NCI-H1694 treated with DMSO at 0.1 percent for 48 hours (cell line): ENCODE results near the gene SCARF1.
"Not testable (repeated sequence)": the region's sequence is repeated elsewhere in the genome, so short reads cannot be mapped to it uniquely, and the experiment has no call there.

ENCODE experiments used
- DNase-seq: peaks from one replicate; lab custom pipeline; 2025; lab: John Stamatoyannopoulos, UW

The SCARF1 gene, protein sequence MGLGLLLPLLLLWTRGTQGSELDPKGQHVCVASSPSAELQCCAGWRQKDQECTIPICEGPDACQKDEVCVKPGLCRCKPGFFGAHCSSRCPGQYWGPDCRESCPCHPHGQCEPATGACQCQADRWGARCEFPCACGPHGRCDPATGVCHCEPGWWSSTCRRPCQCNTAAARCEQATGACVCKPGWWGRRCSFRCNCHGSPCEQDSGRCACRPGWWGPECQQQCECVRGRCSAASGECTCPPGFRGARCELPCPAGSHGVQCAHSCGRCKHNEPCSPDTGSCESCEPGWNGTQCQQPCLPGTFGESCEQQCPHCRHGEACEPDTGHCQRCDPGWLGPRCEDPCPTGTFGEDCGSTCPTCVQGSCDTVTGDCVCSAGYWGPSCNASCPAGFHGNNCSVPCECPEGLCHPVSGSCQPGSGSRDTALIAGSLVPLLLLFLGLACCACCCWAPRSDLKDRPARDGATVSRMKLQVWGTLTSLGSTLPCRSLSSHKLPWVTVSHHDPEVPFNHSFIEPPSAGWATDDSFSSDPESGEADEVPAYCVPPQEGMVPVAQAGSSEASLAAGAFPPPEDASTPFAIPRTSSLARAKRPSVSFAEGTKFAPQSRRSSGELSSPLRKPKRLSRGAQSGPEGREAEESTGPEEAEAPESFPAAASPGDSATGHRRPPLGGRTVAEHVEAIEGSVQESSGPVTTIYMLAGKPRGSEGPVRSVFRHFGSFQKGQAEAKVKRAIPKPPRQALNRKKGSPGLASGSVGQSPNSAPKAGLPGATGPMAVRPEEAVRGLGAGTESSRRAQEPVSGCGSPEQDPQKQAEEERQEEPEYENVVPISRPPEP

DNA sequence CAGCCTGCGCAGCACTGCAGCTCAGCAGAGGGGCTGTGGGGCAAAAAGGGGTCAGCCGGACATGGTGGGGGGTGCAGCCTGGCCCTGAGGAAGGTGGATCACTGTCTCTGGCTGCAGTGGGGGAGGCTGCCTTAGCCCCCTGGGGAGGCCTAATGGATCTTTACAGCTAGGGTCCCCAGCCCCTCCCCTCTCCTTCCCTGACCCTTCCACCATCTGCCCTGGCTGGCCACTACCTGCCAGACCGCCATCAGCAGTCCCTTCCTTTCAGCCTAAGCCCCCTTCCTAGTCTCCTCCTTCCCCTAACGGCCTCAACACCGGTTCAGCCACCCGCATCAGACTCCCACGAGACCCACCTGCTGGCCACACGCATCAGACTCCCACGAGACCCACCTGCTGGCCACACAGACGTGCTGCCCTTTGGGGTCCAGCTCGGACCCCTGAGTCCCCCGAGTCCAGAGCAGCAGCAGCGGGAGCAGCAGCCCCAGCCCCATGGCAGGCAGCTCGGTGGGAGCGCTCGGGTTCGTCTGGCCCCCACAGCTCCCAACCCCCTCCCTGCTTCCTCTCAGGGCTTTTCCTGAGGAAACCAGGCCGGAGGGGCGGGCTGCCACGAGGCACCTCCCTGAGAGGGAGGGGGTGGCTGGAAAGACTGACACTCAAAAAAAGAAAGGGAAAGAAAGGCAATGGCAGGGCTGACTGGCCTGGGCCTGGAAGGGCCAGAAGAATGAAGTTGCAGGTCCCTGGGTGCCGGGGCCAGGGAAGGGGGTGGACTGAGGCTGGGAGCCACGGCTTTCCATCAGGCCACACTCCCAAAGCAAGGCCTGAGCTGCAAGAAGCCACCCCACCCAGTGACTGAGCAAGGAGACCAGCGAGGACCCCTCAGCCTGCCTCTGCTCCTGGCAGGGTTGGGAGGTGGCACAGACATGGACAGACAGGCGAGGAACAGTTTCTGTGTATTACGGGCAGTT is at the start of gene SCARF1:
Gene SCARF1 (minus strand): TSS at position 526 of the 965 bp plus-strand sequence. CDS start 35 bp downstream, at position 491.
- DNase-seq, result no peak

DNA sequence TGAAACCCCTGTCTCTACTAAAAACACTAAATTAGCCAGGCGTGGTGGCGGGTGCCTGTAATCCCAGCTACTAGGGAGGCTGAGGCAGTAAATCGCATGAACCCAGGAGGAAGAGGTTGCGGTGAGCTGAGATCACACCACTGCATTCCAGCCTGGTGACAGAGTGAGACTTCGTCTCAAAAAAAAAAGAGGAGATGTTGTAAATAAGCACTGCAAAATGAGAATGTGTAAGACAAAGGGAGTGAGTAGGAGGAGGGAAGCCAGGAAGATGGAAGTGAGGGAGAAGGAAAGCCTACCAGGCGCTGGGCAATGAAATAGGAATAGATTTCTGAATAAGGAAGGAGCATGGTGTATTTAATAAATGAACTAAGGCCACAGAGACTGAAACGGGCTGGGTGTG is 47.8 kb upstream of the SCARF1 start:
- DNase-seq, result no peak

GRCh38 chr17:1690544-1691221 is 45.2 kb upstream of the SCARF1 start:
- DNase-seq, result no peak

DNA sequence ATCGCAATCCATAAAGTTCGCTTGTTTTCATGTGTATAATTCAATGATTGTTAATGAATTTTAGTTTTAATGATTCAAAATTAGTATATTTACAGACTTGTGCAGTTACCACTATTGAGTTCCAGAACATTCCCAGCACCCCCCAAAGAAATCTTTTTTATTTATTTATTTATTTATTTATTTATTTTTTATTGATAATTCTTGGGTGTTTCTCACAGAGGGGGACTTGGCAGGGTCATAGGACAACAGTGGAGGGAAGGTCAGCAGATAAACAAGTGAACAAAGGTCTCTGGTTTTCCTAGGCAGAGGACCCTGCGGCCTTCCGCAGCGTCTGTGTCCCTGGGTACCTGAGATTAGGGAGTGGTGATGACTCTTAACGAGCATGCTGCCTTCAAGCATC is 42.9 kb upstream of the SCARF1 start:
- not testable (repeated sequence) for DNase-seq

- no peak for DNase-seq
Observed at GRCh38 chr17:1686086-1686485, 40.6 kb upstream of the SCARF1 start.

DNA sequence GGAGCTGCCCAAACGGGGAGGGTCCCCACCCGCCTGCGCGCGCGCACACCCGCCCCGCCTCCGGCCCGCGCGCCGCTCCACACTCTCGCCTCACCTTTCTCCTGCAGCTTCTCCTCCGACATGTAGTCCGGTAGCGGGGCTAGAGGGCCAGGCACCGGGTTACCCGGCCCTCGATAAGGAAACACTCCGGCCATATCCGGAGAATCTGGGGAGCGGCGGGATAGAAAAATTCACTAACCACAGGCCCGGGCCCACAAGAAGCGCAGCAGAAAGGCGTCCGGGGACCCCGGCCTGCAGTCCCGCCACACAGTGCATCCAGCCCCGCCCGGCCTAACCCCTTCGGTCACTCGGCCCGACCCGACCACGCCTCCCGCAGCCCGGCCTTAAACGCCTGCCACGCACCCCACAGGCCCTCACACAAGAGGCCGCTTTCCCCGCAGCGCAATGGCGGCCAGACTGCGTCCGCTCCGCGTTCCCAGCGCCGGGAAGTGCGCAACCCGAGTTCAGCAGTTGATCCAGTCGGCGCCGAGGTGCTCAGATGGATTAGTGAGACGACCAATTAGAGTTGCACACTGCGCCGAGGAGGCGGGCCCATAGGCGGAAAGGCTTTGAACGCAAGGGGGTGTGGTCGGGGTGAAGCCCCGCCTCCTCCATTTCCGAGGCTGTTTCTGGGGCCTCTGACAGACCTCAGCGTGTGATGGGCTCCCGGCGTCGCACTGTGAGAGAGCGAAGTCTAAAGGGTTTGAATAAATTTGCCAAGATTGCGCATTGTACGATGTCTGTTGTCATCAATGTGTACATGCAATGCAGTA is 39.1 kb upstream of the SCARF1 start, which contains the start of gene PRPF8:
Gene PRPF8 (minus strand): TSS at position 490 of the 812 bp plus-strand sequence. CDS start 296 bp downstream, at position 194.
- peak; percentile 97 for DNase-seq

DNA sequence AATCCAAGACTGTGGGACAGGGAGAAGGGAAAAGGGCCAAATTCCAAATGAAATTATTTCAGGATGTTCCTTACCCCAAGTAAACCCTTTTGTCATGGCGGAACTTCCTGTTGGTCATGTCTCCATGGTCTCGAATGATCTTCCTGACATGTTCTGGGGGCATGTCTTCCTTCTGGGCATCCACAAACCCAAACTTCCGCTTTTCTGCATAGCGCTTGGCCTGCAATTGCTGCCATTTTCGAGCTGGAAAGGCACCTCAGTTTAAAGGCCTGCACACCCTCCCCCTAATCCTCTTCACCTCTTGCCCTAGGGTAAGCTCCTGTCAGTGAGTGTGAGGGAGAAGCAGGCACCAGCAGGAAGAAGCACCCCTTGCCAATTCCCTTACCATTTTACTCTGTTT is 37.9 kb upstream of the SCARF1 start:
- DNase-seq, result no peak

DNA sequence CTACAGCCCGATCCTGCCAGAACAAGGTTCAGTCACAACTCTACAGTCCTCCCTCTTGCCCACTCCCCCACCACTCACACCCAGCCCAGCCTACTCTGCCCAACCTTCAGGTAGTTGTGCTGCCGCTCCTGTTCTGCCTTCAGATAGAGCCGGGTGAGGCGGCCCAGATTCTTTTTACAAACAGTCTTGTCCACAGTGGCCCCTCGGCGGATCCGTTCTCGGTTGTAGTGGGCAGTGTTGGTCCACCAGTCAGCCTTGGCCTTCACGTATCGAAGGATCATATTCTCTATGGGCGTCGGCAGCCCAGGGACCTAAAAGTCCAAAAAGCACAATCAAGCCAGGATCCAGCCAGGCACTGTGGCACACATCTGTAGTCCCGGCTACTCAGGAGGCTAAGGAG is 30.9 kb upstream of the SCARF1 start:
- DNase-seq, result no peak

GRCh38 chr17:1673041-1673785 is 27.7 kb upstream of the SCARF1 start:
- no peak for DNase-seq

- not testable (repeated sequence) for DNase-seq
Observed at GRCh38 chr17:1663934-1664333, 18.4 kb upstream of the SCARF1 start.

DNA sequence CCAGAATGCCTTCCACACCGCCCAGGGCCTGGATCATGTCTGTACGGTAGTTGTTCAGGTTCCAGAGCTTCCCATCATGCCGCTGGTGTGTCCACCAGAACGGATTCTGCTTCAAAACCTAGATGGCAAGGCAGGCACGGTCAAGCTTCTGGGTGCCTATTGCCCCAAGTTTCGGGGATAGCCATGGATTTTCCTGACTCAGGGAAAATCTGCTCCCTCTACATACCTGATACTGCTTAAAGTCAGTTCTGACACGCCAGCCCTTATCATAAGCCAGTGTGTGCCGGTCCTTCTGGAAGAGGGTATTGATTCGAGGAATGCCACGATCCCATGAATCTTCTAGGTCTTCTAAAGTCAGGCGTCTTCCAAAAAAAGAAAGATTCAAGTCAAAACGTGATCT is 15.5 kb upstream of the SCARF1 start:
- DNase-seq, result no peak

GRCh38 chr17:1658100-1658499 is 12.6 kb upstream of the SCARF1 start:
- DNase-seq, result no peak

- DNase-seq, result no peak
Observed at GRCh38 chr17:1653735-1654134, 8.2 kb upstream of the SCARF1 start.

DNA sequence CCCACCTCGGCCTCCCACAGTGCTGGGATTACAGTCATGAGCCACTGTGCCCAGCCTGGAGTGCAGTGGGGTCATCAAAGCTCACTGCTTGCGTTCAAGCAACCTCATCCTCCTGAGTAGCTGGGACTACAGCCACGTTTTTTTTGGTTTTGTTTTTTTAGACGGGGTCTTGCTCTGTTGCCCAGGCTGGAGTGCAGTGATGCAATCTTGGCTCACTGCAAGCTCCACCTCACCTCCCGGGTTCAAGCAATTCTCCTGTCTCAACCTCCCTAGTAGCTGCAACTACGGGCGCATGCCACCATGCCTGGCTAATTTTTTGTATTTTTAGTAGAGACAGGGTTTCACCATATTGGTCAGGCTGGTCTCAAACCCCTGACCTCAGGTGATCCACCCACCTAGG is 7.3 kb upstream of the SCARF1 start:
- DNase-seq, result not testable (repeated sequence)

GRCh38 chr17:1651559-1651844 is 6.0 kb upstream of the SCARF1 start:
- DNase-seq, result no peak

DNA sequence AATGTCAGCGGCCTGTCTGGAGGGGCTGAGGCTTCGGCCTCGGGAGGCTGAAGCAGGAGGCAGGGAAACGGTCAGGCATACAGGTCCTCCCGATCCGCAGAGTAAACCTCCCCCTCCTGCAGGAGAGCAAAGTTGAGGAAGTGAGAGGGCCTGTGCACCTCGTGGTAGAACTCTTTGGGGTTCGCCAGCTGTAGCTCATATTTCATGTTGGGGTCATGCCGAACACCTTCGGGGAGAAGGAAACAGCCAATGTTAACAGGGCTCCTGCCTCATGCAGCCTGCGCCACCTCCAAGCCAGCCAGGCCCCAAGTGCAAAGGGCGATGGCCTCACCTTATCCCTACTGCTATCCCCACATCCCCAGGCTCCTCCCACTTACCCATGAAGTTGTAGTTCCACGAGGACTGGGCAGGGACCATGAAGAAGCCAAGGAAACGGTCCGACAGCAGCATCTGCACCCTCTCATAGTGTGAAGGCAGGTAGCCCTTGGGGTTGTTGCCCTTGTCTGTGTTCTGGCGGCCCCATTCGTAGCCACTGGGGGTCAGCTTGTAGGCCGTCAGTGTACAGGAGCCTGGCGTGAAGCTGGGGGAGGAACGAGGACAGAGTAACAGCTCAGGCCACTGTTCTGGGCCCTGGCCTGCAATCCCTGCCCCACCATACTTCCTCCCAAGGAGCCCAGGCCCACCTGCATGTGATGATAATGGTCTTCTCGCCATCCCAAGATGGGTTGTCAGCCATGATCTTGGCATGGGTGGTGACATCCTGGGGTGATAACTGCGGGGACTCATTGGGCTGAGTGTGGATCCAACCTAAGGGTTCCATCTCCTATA is 5.4 kb upstream of the SCARF1 start:
- no peak for DNase-seq

DNA sequence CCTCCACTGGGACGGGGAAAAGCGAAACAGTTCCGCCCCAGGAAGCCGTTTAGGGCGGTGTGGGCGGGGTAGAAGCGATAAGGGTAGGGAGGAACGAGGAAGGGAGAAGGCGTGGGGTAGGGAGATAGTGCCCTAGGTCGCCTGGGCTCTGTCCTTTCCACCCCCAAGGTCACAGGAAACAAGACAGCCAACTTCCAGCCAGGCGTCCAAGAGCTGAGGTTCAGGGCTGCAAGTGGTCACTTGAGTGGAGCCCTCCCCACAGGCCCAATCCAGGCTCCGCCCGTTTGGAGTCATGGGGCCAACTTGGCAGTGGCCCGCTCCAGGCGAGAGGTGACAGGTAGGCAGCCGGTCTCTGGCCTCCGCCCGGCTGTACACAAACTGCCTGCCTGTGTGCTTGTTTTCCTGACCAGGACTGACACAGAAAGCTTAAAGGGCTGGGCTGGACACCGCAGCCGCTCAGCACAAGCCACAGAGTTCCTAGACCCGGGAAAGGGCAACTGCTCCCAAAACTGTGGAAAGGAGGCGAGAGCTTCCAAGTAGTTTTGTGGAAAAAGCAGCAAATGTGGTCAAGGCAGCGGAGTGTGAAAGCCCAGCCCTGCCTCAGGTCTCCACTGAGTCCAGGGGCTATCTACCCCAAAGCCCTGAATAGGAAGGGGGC is 4.4 kb upstream of the SCARF1 start, which contains the start of gene RILP:
Gene RILP (minus strand): TSS at position 23 of the 658 bp plus-strand sequence. CDS start 62 bp downstream, outside the sequence.
- DNase-seq, result no peak
